NT2/D1 (cell line): ENCODE measurements around the gene POLR1F.

Source experiments
- SUZ12 ChIP-seq: IDR thresholded peaks from 2 replicates; pipeline ENCODE4 v1.6.1; 2011; ENCODE audit not compliant: insufficient read length, insufficient read depth; ENCODE audit errors: extremely low read depth
- YY1 ChIP-seq: IDR thresholded peaks from 2 replicates; pipeline ENCODE4 v1.6.1; 2011; ENCODE audit not compliant: insufficient read length, insufficient read depth

DNA sequence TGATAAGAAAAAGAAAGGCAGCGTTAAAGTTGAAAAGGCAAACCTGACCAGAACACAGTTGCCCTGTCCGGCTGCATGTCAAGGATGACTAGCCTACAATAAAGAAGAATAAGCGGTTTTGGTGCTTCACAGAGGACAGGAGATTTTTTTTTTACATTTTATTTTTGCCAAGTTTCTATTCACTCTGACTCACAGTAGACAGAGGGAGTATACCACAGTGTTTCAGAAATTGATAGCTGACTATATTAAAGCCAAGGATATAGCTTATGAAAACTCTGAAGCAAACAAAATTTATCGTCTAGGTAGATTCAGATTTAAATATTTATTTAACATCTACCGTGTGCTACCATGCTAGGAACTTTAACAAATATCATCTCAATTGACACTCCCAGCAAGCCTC lies 16.9 kb upstream of the POLR1F start:
- no peak for TF ChIP-seq YY1
- TF ChIP-seq SUZ12: no peak
